H1 (cell line): ENCODE data around the gene G2E3. TPM values are rescaled to one million over a fixed set of nuclear protein-coding genes. Genes with fewer than 3 reads are reported as not detected.

Source experiments
- CTCF ChIA-PET: fragments of 300-600 bp; sonication (Branson Sonifier 250); formaldehyde crosslinking; loops from one replicate; lab custom pipeline; 2021; ENCODE audit not compliant: partially characterized antibody; lab: Charles Lee
- POLR2A ChIA-PET: fragments of 300-600 bp; sonication (Branson Sonifier 250); formaldehyde crosslinking; loops from one replicate; lab custom pipeline; 2021; ENCODE audit warnings: inconsistent platforms; ENCODE audit not compliant: partially characterized antibody; lab: Charles Lee
- DNase-seq, 2 experiments: peaks; one replicate each; pipeline versions ENCODE4 v3.0.0 to v3.0.0-alpha.2; 2010 to 2022; ENCODE audit warnings: low spot score in 2 of 2, low read depth in 1 of 2, mixed read lengths in 1 of 2
- FAIRE-seq: peaks from 2 replicates; lab custom pipeline; 2011; peaks lifted over from hg19 to GRCh38; lab: Jason Lieb, UNC
- H2AFZ ChIP-seq: 2 replicates; pipeline ENCODE4 v1.8.1; 2012; ENCODE audit warnings: low read length, inconsistent platforms
- H2AK5ac ChIP-seq: 2 replicates; pipeline ENCODE4 v1.6.1; 2013; ENCODE audit warnings: low read depth, low read length
- H2BK120ac ChIP-seq: replicated peaks from 2 replicates; pipeline ENCODE3; 2013; ENCODE audit warnings: low read depth, low read length, inconsistent platforms
- H2BK12ac ChIP-seq: 2 replicates; pipeline ENCODE4 v1.6.1; 2013; ENCODE audit warnings: low read depth, low read length
- H2BK15ac ChIP-seq: 2 replicates; pipeline ENCODE4 v1.6.1; 2013; ENCODE audit warnings: low read length
- H2BK20ac ChIP-seq: 2 replicates; pipeline ENCODE4 v1.6.1; 2013; ENCODE audit warnings: low read length
- H2BK5ac ChIP-seq: 2 replicates; pipeline ENCODE4 v1.6.1; 2013; ENCODE audit warnings: low read depth, low read length
- H3K14ac ChIP-seq: 2 replicates; pipeline ENCODE4 v1.6.1; 2013; ENCODE audit warnings: inconsistent platforms; ENCODE audit not compliant: insufficient read length
- H3K18ac ChIP-seq: 2 replicates; pipeline ENCODE4 v1.6.1; 2013; ENCODE audit warnings: low read length; ENCODE audit errors: extremely low read depth
- H3K23ac ChIP-seq: 2 replicates; pipeline ENCODE4 v1.6.1; 2013; ENCODE audit warnings: inconsistent platforms; ENCODE audit not compliant: insufficient read length
- H3K23me2 ChIP-seq: 2 replicates; pipeline ENCODE4 v1.6.1; 2013; ENCODE audit warnings: low read depth, low read length
- H3K27ac ChIP-seq: 2 replicates; pipeline ENCODE4 v1.6.1; 2011; ENCODE audit warnings: low read depth, low read length, inconsistent platforms
- H3K27me3 ChIP-seq, 4 experiments: replicated peaks in 1 of 4; 1 replicate in 1 of 4; 2 replicates in 3 of 4; pipeline versions ENCODE4 v1.6.1 to v1.8.1; 2011 to 2013; ENCODE audit warnings: low read length in 3 of 4, mild to moderate bottlenecking in 3 of 4, inconsistent platforms in 2 of 4, mixed read lengths in 2 of 4, moderate library complexity in 1 of 4; ENCODE audit not compliant: control insufficient read depth in 3 of 4, insufficient read depth in 3 of 4; ENCODE audit errors: extremely low read depth in 1 of 4
- H3K36me3 ChIP-seq, 4 experiments: 2 replicates each; pipeline versions ENCODE4 v1.6.1 to v1.8.1; 2011 to 2013; ENCODE audit warnings: mild to moderate bottlenecking in 4 of 4, low read length in 3 of 4, moderate library complexity in 2 of 4, control low read depth in 1 of 4, inconsistent platforms in 1 of 4; ENCODE audit not compliant: insufficient read depth in 4 of 4, control insufficient read depth in 2 of 4
- H3K4ac ChIP-seq: replicated peaks from 2 replicates; pipeline ENCODE3; 2013; ENCODE audit warnings: low read length, low read depth, mixed read lengths, inconsistent platforms; ENCODE audit not compliant: insufficient read length
- H3K4me1 ChIP-seq, 4 experiments: replicated peaks in 1 of 4; 1 replicate in 1 of 4; 2 replicates in 3 of 4; pipeline versions ENCODE4 v1.6.1 to v1.8.1; 2011 to 2013; ENCODE audit warnings: low read length in 3 of 4, inconsistent platforms in 2 of 4, mixed read lengths in 1 of 4; ENCODE audit not compliant: insufficient read depth in 4 of 4, control insufficient read depth in 3 of 4
- H3K4me2 ChIP-seq, 2 experiments: 2 replicates each; pipeline versions ENCODE4 v1.6.1 to v1.8.1; 2011 to 2013; ENCODE audit warnings: low read depth in 2 of 2, low read length in 2 of 2, control low read depth in 1 of 2, inconsistent platforms in 1 of 2, mild to moderate bottlenecking in 1 of 2; ENCODE audit not compliant: insufficient read depth in 1 of 2
- H3K4me3 ChIP-seq, 4 experiments: fragments of 200-600, 300-600 bp in 1 of 4; sonication (generic), shearing (Covaris generic), sonication (Bioruptor Twin) in 1 of 4; 2 replicates each; pipeline versions ENCODE4 v1.5.1 to v1.8.1; 2011 to 2016; ENCODE audit warnings: low read length in 4 of 4, low read depth in 3 of 4, control low read depth in 2 of 4, inconsistent platforms in 2 of 4, mild to moderate bottlenecking in 2 of 4, mixed read lengths in 1 of 4, moderate library complexity in 1 of 4; ENCODE audit not compliant: insufficient read depth in 2 of 4; ENCODE audit errors: extremely low read depth in 1 of 4
- H3K56ac ChIP-seq: replicated peaks from 2 replicates; pipeline ENCODE3; 2013; ENCODE audit warnings: low read depth, mild to moderate bottlenecking, mixed read lengths, low read length, inconsistent platforms; ENCODE audit not compliant: insufficient read length
- H3K79me1 ChIP-seq: 2 replicates; pipeline ENCODE4 v1.6.1; 2013; ENCODE audit warnings: low read depth, low read length, control low read depth
- H3K79me2 ChIP-seq, 2 experiments: 2 replicates each; pipeline versions ENCODE4 v1.6.1 to v1.8.1; 2012 to 2013; ENCODE audit warnings: low read length in 2 of 2, mild to moderate bottlenecking in 2 of 2, inconsistent platforms in 1 of 2; ENCODE audit not compliant: insufficient read depth in 2 of 2, control insufficient read depth in 1 of 2
- H3K9ac ChIP-seq, 4 experiments: replicated peaks in 1 of 4; 1 replicate in 1 of 4; 2 replicates in 3 of 4; pipeline versions ENCODE4 v1.6.1 to v1.8.1; 2011 to 2013; ENCODE audit warnings: low read depth in 3 of 4, low read length in 3 of 4, control low read depth in 2 of 4, mild to moderate bottlenecking in 2 of 4, moderate library complexity in 2 of 4, inconsistent platforms in 1 of 4; ENCODE audit errors: extremely low read depth in 1 of 4
- H3K9me3 ChIP-seq, 2 experiments: 2 replicates each; pipeline versions ENCODE4 v1.6.1 to v1.8.1; 2012 to 2013; ENCODE audit warnings: mild to moderate bottlenecking in 2 of 2, moderate library complexity in 2 of 2, control low read depth in 1 of 2, inconsistent platforms in 1 of 2, low read depth in 1 of 2, low read length in 1 of 2, mixed read lengths in 1 of 2; ENCODE audit not compliant: insufficient read depth in 2 of 2
- H4K20me1 ChIP-seq, 2 experiments: replicated peaks in 1 of 2; 2 replicates each; pipeline versions ENCODE3 to v1.8.1; 2011 to 2013; ENCODE audit warnings: inconsistent platforms in 2 of 2, low read length in 2 of 2, mild to moderate bottlenecking in 1 of 2; ENCODE audit not compliant: insufficient read depth in 2 of 2, control insufficient read depth in 1 of 2
- H4K5ac ChIP-seq: 2 replicates; pipeline ENCODE4 v1.6.1; 2013; ENCODE audit warnings: low read length, low read depth, mixed read lengths, inconsistent platforms; ENCODE audit not compliant: insufficient read length
- H4K8ac ChIP-seq: 2 replicates; pipeline ENCODE4 v1.8.0; 2013; ENCODE audit warnings: mild to moderate bottlenecking, moderate library complexity, low read length, inconsistent platforms; ENCODE audit not compliant: insufficient read depth; ENCODE audit errors: extremely low read depth
- H4K91ac ChIP-seq: replicated peaks from 2 replicates; pipeline ENCODE3; 2013; ENCODE audit warnings: low read length, mixed read lengths, inconsistent platforms; ENCODE audit not compliant: insufficient read length
- KDM5A ChIP-seq: fragments of 200-600 bp; IDR thresholded peaks from 2 replicates; pipeline ENCODE4 v1.7.1; 2012; ENCODE audit warnings: mild to moderate bottlenecking, low read length, inconsistent platforms, mixed read lengths
- RBBP5 ChIP-seq: IDR thresholded peaks from 2 replicates; pipeline ENCODE4 v1.7.1; 2012; ENCODE audit warnings: low read depth, mild to moderate bottlenecking, inconsistent platforms, low read length, moderate library complexity, borderline replicate concordance
- WGBS, 2 experiments: shearing (Covaris generic) in 1 of 2; methylation state at CpG; one replicate each; pipeline versions ENCODE4 v1.1.6 to v1.1.7; 2013 to 2015; ENCODE audit warnings: low lambda C conversion rate in 2 of 2, mixed read lengths in 2 of 2, inconsistent platforms in 1 of 2, low coverage in 1 of 2, missing lambda C conversion rate in 1 of 2; ENCODE audit not compliant: insufficient replicate concordance in 2 of 2, insufficient coverage in 1 of 2, insufficient read length in 1 of 2; ENCODE audit errors: extremely low coverage in 1 of 2, missing lambda C conversion rate in 1 of 2; 5-methylcytosine and 5-hydroxymethylcytosine counted together
- polyA plus RNA-seq, 7 experiments: library from polyadenylated mRNA; depleted of rRNA in 3 of 7; stranded (reverse) in 5 of 7; unstranded in 2 of 7; fragments of >200 nt in 5 of 7; fragments of 200-250 nt in 2 of 7; gene quantifications; 1 replicate in 5 of 7; 2 replicates in 1 of 7; 4 replicates in 1 of 7; pipeline versions ENCODE4 v1.2.1 to v1.2.3, GENCODE V29; 2011 to 2013; ENCODE audit warnings: missing spikeins in 2 of 7, mixed read lengths in 2 of 7
- total RNA-seq: library from RNA; stranded (reverse); fragmentation: NEBNext Ultra II Directional; extraction: Animal tissue kit (Norgen Biotek cat#: 25700); gene quantifications from 2 replicates; pipeline ENCODE4 v1.2.1, GENCODE V29; 2021

Gene G2E3
- total and polyA plus RNA-seq, 2 of the 8 experiments (the other 6 are each of a cell fraction or from before 2014, with no cell fraction given), result 9.2 to 72.0 TPM

DNA sequence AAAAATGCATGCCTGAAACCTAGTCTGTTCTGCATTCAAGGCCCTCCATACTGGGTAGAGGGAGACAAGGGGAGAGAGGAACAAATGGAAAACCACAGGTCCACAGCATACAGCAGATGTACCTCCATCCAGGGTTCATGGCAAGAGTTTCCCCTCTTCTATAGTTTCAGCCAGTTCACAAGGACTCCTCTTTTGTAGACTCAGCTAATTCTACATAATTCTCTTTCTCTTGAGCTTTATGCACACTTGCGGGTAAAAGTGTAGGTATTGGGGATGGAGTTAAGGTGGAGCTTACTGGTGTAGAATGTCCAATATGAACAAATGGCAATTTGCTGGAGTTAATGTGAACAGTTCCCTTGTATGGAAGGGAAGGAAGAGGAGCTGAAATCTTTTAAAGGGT is 23.4 kb downstream of the G2E3 start:
- TF ChIP-seq KDM5A (no peak), RBBP5 (no peak)
- Histone ChIP-seq H3K56ac (no peak overlapping the region), H3K4me2 (no peak overlapping the region), H2AFZ (no peak overlapping the region), H3K79me1 (no peaks in the 10 kb centered on the region), H3K4me3 (no peak overlapping the region), H3K27me3 (peaks cover 0 to 1% (median 0%) of the 10 kb centered on the region in 4 experiments; a peak in 1 of 7 replicates), H4K8ac (no peak overlapping the region), H3K14ac (no peak overlapping the region), H2BK12ac (no peak overlapping the region), H2BK5ac (no peak overlapping the region), H4K91ac (no peak overlapping the region), H3K23ac (no peak overlapping the region), H2BK20ac (no peak overlapping the region), H3K4ac (no peak overlapping the region), H2AK5ac (no peak overlapping the region), H3K18ac (no peak overlapping the region), H3K23me2 (no peaks in the 10 kb centered on the region), H3K27ac (no peak overlapping the region), H3K79me2 (peaks cover 20 to 97% of the 10 kb centered on the region in 2 experiments), H4K20me1 (peaks cover under 1 to 3% of the 10 kb centered on the region in 2 experiments), H3K9me3 (peaks cover 5% of the 10 kb centered on the region in 2 experiments; a peak in 1 of 4 replicates), H3K4me1 (peaks cover 0 to 2% (median under 1%) of the 10 kb centered on the region in 4 experiments; a peak in 2 of 7 replicates), H2BK120ac (no peak overlapping the region), H4K5ac (no peak overlapping the region), H2BK15ac (no peak overlapping the region), H3K36me3 (peaks cover 0 to 14% (median 6%) of the 10 kb centered on the region in 4 experiments; a peak in 2 of 8 replicates), H3K9ac (no peak overlapping the region)
- POLR2A ChIA-PET, result interaction anchor here (1.2 kb wide), 1 partner anchor 40 kb away, joined by 3 read pairs; the partner anchor contains the start of gene SCFD1
- DNase-seq, result no peak
- CTCF ChIA-PET, result interaction anchor here (1.0 kb wide), 1 partner anchor 207 kb away, joined by 3 read pairs; no protein-coding TSS in a partner anchor
- WGBS, 2 experiments, result 100% methylated on average over 1 of the region's 1 CpG; no CpG with 5 or more reads in 1 of the 2 experiments
- no peak for FAIRE-seq
